Measurements from ENCODE around the gene ELL3. TPM values are rescaled to one million over a fixed set of nuclear protein-coding genes. Genes with fewer than 3 reads are reported as not detected.
A peak's percentile ranks its signal among the peaks of the same experiment; 100 is the strongest.
"Not testable (repeated sequence)": the region's sequence is repeated elsewhere in the genome, so short reads cannot be mapped to it uniquely, and the experiment has no call there.

The ELL3 gene, protein sequence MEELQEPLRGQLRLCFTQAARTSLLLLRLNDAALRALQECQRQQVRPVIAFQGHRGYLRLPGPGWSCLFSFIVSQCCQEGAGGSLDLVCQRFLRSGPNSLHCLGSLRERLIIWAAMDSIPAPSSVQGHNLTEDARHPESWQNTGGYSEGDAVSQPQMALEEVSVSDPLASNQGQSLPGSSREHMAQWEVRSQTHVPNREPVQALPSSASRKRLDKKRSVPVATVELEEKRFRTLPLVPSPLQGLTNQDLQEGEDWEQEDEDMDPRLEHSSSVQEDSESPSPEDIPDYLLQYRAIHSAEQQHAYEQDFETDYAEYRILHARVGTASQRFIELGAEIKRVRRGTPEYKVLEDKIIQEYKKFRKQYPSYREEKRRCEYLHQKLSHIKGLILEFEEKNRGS
- total RNA-seq, result 1 to 10 TPM; 1.1 to 7.1 (median 2.4) TPM

GRCh38 chr15:43776718-43777266, at the start of gene ELL3:
Gene ELL3 (minus strand): TSS chr15:43776966. CDS start chr15:43776901, 65 bp downstream.
- peak; percentile 72 for ATAC-seq (ENCODE audit: low FRiP score)
- TF ChIP-seq, protein P1, sequence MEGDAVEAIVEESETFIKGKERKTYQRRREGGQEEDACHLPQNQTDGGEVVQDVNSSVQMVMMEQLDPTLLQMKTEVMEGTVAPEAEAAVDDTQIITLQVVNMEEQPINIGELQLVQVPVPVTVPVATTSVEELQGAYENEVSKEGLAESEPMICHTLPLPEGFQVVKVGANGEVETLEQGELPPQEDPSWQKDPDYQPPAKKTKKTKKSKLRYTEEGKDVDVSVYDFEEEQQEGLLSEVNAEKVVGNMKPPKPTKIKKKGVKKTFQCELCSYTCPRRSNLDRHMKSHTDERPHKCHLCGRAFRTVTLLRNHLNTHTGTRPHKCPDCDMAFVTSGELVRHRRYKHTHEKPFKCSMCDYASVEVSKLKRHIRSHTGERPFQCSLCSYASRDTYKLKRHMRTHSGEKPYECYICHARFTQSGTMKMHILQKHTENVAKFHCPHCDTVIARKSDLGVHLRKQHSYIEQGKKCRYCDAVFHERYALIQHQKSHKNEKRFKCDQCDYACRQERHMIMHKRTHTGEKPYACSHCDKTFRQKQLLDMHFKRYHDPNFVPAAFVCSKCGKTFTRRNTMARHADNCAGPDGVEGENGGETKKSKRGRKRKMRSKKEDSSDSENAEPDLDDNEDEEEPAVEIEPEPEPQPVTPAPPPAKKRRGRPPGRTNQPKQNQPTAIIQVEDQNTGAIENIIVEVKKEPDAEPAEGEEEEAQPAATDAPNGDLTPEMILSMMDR (IDR thresholded peaks at IDR 0.05), result no peak
- DNase-seq (ENCODE audit: low spot score), result no peak

DNA sequence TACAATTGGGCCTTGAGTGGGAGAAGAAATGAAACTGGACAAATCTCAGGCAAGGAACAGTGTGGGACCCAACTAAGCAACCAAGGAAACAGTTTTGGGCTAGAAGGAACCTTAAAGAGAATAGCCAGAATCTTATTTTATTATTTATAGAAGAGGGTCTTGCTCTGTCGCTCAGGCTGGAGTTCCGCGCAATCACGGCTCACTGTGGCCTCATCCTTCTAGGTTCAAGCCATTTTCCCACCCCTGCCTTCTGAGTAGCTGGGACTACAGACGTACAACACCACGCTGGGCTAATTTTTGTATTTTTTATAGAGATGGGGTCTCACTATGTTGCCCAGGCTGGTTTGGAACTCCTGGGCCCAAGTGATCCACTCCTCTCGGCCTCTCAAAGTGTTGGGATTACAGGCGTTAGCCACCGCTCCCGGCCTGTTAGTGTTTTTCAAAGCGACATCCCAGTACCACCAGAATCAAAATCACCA, 49.3 kb upstream of the ELL3 start:
- ATAC-seq (ENCODE audit: low FRiP score), result no peak
- DNase-seq (ENCODE audit: low spot score), result no peak
- TF ChIP-seq, protein P1 (IDR thresholded peaks at IDR 0.05), result no peak

DNA sequence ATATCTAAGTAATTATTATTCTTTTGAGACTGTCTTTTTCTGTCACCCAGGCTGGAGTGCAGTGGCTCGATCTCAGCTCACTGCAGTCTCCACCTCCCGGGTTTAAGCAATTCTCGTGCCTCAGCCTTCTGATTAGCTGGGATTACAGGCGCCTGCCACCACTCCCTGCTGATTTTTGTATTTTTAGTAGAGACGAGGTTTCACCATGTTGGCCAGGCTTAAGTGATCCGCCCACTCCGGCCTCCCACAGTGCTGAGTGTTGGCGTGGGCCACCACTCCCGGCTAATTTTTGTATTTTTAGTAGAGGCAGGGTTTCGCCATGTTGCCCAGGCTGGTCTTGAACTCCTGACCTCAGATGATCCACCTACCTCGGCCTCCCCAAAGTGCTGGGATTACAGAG, 48.5 kb upstream of the ELL3 start:
- ATAC-seq (ENCODE audit: low FRiP score); DNase-seq (ENCODE audit: low spot score): not testable (repeated sequence)

GRCh38 chr15:43824302-43825246, 47.8 kb upstream of the ELL3 start, which contains the start of gene MFAP1:
Gene MFAP1 (minus strand): TSS chr15:43824690. CDS start chr15:43824569, 121 bp downstream.
- ATAC-seq (ENCODE audit: low FRiP score), result peak; percentile 94
- TF ChIP-seq, protein P1 (IDR thresholded peaks at IDR 0.05), result no peak
- peak; percentile 84 for DNase-seq (ENCODE audit: low spot score)

- DNase-seq (ENCODE audit: low spot score), result no peak
- TF ChIP-seq, protein P1 (IDR thresholded peaks at IDR 0.05), result no peak
- no peak for ATAC-seq (ENCODE audit: low FRiP score)
These were observed 44.7 kb upstream of the ELL3 start for GRCh38 chr15:43821505-43821904.

- ATAC-seq (ENCODE audit: low FRiP score); DNase-seq (ENCODE audit: low spot score): not testable (repeated sequence)
These were observed 38.3 kb upstream of the ELL3 start for GRCh38 chr15:43815064-43815463.

DNA sequence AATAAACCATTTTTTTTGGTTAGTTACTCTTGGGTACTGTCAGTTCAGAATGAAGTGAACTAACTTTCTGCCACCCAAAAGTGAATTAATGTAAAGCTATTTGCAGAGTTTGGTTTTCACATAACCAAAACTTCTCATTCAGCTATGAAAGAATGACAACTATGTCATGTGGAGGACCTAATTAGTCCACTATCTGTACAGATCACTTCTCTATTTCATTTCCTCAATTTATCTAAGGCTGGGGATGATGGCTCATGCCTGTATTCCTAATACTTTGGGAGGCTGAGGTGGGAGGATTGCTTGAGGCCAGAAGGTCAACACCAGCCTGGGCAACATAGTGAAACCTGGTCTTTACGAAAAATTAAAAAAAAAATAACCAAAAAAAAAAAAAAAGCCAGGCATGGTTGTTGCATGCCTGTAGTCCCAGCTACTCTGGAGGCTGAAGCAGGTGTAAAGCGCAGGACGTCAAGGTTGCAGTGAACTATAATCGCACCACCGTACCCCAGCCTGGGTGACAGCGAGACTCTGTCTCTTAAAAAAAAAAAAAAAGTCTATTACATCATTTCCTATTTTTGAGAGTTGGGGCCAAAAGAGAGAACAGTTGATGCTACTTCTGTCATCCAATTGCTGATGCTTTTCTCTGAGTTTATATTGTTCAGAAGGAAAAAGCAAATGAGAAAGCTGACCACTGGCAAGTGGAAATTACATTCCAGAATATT, 32.4 kb upstream of the ELL3 start:
- no peak for ATAC-seq (ENCODE audit: low FRiP score)
- TF ChIP-seq, protein P1 (IDR thresholded peaks at IDR 0.05), result no peak

More for the DNA sequence above, 32.4 kb upstream of the ELL3 start:
- no peak for DNase-seq (ENCODE audit: low spot score)

Data from omental fat pad (tissue), 4 donors.